Activated CD8-positive, alpha-beta memory T cell treated with anti-CD3 and anti-CD28 coated beads for 4 hours (primary cell): Measurements from ENCODE around the gene KLK12.

Experiments used
- DNase-seq, 2 donors: peaks; one replicate each; pipeline ENCODE4 v3.0.0-alpha.2; 2020; ENCODE audit warnings: low read depth in 2 of 2

KLK12 gene

DNA sequence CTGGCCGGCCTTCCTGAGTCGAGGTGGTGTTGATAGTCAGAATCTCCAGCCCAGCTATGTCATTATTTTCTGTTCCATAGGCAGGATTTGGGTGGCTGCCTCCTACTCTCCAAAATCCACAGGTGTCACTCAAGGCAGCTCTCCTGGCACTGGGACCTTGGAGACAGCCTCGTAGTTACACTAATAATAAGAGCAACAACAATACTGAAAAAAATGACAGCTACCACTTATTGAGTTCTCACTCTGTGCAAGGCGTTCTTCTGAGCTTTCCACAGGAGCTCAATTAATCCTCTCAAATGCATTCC lies 12.2 kb upstream of the KLK12 start:
- no peak for DNase-seq

DNA sequence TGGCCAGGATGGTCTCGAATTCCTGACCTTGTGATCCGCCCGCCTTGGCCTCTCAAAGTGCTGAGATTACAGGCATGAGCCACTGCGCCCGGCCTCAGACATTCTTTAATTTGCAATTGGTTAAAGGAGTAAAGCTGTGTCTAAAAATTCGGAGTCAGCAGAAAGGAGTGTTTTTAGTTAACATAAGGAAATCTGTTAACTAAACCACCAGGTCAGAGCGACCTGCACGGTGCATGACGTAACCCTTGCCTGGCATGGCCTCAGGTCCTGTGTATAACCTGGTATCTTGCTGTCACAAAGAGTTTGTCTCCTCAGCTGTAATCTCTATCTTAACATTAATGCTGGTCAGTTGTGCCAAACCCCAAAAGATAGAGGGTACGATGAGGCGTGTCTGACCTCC lies 9.5 kb upstream of the KLK12 start:
- DNase-seq = no peak

DNA sequence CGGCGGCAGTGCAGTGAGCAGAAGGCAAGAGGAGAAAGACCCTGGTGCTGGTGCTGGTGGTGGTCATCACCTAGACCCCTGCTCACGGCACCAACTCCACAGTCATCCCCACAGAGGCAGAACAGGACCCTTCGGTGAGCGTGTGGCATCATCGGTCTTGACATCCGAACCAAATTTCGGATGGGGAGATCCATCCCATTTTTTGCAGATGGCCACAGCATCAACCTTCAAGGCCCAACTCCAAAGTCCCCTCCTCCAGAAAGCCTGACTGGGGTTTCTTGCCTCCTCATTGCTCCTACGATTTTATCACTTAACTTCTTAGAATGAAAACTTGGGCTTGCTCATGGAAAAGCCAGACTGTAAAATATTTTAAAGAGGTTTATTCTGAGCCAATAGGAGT lies 8.7 kb upstream of the KLK12 start:
- no peak for DNase-seq

DNA sequence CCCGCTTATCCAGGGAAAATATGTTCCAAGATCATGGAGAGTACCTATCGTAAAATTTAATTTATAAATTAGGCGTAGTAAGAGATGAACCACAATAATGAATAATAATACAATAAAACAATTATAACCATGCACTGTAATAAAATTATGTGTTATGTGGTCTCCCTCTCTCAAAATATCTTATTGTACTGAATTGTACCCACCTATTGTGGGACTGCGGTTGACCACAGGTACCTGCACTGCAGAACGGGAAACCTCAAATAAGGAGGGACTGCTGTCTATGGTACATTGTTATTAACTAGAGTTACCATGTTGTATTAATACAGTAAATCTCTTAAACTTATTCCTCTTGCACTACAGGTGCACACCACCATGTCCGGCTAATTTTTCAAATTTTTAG lies 5.3 kb upstream of the KLK12 start:
- DNase-seq = no peak

DNA sequence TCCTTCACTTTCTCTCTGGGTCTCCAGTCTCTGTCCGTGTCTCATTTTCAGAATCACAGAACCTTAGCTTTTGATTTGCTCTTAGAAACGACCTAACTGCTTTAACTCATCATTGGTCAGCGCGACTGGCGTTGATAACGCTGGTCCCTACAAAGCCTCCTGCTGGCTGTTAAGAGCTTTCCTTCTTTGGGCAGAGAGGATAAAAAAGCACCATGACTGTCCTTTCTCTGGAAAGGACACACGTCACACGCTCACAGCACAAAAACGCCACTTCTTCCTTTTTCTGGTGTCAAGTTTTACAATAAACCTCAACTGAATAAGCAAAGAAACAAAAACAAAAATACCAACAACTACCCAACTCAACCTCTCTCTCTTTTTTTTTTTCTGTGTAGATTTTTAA lies 1.7 kb upstream of the KLK12 start:
- no peak for DNase-seq

DNA sequence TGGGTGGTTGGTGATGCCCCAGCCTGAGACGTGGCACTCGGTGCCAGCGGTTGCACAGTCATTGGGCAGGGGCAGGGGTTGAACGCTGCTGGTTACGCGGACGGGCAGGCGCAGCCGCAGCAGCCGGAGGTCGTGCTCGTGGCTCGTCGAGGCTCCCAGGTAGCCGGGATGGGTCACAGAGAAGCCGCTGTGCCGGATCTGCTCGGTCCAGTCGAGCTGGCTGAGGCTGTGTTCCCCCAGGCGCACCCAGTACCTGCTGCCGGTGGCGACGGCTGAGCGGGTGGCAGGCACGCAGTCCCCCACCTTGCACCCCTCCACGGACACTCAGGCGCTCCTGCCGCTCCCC lies 2.9 kb downstream of the KLK12 start:
- DNase-seq = no peak

DNA sequence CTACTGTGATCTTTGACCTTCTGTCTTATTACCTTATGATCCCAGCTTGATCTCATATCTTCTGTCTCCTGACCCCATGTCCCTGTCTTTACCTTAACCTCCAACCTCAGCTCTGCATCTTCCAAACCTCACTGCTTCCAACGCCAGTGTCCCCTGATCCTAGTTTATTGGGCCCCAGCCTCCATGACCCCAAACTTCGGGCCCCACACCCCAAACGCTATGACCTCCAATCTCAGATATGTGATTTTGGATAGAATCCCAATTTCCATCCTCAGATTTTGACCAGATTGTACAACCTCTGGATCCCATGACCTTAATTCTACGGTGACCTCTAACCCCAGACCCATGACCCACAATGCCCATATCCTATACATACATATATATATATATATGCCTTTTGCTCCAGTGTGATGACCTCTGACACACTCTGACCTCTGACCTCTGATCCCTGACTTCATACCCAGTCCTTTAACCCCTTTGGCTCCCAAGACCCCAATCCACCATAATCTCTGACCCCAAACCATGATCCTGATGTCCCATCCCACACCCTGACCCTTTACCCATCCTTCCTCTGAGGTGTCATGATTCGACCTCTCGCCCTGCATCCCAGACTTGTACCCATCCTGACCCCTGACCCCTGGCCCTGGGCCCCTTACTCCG lies 3.5 kb downstream of the KLK12 start:
- no peak for DNase-seq

DNA sequence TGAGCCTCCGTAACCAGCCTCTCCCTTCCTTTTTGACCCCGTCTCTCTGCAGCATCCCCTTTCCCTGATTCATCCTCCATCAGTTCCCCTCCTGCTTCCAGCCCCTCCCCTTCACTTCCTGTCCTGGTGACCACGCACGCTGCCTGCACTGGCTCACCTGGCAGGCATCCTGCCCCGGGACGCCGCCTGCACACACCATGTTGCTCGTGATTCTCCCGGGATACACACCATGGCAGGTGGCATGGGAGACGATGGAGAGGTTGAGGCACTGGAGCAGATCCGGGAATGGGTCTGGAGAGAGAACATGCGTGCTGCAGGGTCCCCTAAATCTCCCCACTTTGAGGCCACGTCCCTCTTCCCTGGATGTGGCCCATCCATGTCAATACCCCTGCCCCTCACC lies 4.2 kb downstream of the KLK12 start:
- no peak for DNase-seq

DNA sequence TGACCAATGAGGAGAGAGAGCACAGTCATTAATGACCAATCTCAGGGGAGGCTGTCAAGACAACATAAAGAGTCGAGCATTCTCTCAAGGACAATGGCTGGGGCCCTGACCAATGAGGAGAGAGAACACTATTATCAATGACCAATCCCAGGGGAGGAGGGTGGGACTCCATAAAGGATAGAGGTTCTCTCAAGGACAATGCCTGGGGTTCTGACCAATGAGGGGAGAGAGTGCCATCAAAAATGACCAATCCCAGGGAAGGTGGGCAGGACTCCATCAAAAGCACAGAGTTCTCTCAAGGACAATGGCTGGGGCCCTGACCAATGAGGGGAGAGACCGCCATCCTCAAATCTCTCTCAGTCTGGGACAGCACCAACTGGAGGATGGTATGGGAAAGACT lies 5.1 kb downstream of the KLK12 start:
- DNase-seq = no peak

DNA sequence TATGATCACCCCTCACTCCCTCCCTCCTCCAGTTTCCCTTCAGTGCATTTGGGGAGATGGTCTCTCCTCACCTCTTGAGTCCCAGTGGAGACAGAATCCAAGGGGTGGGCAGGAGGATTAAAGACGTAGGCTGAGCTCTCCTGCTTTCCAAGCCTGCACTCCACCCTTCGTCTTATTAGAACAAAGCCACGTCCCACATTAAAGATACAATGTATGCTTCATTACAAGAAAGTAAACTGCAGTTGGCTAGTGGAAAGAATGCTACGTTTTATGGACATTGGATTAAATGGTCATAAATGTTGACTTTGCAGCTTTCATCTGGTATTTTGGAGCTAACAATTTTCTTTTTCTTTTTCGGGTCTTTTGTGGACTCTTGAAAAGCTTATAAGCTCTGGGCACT lies 6.9 kb downstream of the KLK12 start:
- no peak for DNase-seq

DNA sequence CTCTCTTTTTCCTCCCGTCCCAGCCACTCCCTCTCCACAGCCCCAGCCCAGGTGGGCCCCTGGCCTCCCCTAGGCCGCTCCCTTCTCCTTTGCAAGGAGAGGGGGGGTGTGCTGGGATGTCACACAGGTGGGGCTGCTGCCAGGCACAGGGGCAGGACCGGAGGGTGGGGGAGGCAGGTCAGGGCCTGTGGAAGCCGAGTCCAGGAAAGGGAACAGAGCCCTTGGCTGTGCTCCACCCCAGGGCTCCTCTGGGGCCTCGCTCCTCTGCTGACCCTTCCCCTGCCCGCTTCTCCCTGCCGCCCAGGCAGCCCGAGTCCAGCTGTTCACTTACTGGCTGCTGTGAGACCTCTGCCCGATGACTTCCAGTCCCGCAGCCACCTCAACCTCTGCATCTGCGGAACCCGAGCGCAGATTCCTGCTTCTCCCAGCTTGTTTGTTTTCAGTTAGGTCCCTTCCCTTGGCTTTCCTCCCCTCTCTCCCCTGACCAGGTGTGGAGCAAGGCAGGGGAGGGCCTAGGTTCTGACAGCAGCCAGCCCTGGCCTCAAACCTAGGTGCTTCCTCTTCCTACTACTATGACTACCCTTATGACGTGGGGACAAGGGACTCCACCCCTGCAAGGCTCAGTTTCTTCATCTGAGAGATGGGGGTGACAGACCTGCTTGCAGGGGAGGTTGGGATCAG lies 7.5 kb downstream of the KLK12 start:
- no peak for DNase-seq

DNA sequence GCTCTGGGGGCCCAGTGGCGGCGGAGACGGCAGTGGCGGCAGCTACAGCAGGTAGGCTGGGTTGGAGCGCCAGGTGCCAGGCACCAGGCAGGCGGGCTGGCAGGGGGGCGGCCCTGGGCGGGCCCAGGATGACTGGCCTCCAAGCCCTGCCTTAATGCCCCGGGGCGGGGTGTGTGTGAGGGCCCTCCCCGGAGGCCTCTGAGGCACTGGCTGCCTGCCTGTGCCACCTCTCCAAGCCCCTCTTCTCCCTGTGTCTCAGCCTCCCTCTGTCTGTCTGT lies 8.3 kb downstream of the KLK12 start, which contains the start of gene KLK11:
Gene KLK11 (minus strand): TSS at position 63 of the 278 bp plus-strand sequence. CDS start 985 bp downstream, outside the sequence.
- DNase-seq = no peak

DNA sequence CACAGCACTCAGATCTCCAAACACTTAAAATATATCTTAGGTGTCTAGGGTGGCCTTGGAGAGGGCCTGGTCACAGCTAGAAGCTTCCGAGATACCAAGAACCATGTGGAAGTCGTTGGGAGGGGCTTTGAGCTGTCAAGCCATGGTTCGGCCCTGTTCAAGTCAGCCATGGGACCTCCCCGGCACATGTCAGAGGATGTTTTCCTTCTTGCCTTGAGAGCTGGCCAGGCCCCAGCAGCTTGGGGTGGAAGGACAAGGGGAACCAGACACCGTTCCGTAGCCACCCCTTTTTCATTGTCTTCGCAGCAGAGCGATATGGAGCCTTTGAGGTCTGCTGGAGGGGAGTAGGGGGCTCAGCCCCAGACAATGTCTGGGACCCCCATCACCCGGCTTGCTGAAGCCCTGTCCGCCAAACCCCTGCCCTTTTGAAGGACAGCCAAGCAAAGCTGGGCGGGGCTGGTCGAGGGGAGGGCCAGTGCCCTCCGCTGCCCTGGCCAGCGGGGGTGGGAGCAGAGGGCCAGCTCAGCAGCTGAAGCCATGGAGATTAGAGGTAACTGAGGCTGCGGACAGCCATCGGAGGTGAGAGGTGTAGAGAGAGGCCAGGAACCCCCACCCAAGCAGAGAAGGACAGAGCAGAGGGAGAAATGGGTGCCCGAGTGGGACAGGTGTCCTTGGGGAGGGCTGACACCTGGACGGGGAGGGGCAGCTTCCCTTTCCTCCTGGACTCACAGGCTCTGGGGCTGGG lies 8.8 kb downstream of the KLK12 start:
- DNase-seq = no peak

DNA sequence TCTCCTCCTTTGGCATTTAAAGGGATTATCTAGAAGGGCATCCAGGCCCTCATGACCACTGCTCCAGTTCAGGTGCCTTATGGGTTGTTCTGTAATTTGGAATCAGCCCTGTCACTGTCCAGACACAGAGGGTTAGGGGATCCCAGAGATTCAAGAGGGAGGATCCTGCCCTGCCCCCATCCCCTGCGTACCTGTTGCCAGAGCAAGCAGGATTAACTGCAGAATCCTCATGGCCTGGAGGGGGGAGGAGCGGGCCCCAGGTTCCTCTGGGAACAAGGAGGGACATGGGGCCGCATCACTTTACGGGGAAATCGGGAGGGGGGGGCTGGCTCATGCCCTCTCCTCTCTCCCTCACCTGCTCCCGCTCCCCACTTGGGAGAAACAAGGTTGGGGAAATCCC lies 9.4 kb downstream of the KLK12 start:
- no peak for DNase-seq

DNA sequence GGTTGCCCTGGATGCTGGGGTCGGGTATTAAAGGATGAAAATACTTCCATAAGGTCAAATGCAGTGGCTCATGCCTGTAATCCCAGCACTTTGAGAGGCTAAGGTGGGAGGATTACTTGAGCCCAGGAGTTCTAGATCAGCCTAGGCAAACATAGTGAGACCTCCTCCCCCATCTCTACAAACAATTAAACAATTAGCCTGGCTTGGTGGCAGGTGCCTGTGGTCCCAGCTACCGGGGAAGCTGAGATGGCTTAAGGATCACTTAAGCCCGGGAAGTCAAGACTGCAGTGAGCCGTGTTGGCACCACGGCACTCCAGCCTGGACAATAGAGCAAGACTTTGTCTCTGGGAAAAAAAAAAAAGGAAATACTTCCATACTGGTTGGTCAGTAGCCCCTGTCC lies 9.9 kb downstream of the KLK12 start:
- no peak for DNase-seq

DNA sequence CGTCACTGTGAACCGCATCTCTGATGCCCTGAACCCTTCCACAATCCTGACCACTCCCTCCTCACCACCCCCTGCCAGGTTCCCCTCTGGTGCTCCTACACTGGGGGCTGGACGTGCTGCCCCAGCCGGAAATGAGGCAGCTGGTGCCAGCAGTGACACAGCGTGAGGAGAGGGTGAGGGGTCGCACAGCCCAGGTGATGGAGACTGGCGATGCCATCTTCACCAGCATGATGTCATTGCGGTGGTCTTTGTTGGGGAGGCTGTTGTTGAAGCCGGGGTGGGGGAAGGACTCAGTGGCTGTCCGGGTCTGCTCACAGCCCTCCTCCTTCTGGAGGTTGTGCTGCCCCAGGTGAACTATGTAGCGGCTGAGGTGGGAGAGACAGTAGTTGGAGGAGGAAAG lies 10.9 kb downstream of the KLK12 start:
- no peak for DNase-seq

DNA sequence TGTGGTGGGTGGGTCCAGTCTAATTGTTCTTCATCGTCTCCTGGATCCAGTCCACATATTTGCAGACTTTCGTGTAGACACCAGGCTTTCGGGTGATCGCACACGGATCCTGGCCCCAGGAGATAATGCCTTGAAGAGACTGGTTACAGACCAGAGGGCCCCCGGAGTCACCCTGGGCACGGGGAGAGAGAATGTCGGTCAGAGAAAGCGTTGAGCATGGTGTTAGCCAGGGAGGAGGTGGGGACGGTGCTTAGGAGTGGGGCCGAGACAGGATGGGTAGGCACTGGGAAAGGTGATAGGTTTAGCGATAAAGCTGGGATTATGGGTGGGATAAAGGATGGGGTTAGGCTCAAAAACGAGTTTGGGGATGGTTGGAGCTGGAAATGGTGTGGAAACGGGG lies 12.3 kb downstream of the KLK12 start:
- DNase-seq = no peak

DNA sequence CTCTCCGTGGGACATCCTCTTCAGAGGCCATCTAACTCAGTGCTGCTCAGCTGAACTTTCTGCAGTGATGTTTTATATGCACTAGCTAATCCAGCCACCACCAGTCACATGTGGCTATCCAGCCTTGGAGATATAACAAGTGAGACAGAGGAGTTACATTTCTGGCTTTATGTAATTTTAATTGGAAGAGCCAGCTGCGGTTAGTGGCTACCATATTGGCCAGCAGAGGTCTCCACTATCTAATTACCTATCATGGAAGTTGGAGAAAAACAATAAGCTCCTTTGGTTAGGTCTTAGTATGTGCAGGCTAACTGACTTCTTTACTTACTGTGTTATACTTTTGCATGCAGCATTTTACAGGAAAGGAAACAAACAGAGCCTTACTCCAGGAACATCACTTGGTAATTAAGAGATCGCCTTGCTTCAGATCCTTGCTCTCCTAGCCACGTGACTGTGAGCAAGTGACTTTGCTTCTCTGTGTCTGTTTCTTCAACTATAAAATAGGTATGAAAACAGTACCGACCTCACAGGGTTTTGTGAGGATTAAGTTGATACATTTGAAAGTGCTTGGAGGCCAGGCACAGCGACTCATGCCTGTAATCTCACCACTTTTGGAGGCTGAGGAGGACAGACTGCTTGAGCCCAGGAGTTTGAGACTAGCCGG lies 13.7 kb downstream of the KLK12 start:
- DNase-seq = no peak

DNA sequence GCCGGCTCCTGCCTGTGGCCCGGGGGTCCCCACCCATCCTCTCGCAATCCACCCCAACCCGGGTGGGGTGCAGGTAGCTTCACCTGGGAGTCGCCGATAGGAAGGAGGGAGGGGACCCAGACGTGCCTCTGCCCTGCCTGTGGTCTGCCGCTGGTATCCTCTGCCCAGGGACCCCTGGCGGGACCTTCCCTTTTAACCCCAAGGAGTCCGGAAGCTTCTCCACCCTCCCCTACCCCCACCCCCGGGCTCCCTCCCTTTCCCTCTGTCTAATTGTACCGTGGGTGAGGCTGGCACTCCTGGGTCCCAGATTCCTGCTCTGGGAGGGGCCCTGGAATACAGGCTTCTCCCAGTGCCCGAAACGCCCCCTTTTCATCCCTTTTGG lies 15.3 kb downstream of the KLK12 start, which contains the start of gene KLK10:
Gene KLK10 (minus strand): TSS at position 166 of the 382 bp plus-strand sequence. CDS start 579 bp downstream, outside the sequence.
- no peak for DNase-seq

DNA sequence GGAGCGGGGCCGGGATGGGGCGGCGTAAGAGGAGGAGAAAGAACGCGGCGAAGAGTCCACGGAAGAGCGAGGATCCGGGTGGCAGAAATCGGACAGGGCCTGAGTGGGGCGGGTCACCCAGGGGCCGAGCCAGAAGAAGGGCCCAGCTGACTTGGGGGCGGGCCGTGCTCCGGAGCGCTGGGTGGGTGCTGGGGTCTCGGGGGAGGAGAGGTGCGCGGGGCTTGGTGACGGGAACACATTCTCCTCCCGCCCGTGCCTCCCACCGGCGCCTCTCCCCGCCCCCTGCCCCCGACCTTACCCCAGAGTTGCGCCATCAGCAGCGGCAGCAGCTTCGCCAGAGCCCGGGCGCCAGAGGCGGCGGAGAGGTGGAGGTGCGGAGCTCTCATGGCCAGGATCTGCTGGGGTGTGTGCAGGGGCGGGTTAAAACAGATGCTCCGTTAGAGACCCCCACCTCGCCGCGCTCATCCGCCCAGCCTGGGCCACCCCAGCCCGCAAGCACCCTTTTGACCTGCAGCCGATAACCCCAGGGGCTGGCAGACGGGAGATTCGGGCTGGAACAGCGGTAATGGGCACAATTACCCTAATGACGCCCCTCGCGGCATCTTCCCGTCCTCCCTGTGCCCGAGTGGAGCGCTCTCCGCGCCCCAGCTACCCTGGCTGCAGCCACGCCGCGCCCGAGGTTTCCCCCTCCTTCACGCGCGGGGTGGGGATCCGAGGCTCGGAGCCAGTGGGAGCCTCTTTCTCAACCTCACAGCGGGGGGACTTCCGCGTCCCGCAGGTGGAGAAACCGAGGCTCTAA lies 15.9 kb downstream of the KLK12 start:
- DNase-seq = no peak

DNA sequence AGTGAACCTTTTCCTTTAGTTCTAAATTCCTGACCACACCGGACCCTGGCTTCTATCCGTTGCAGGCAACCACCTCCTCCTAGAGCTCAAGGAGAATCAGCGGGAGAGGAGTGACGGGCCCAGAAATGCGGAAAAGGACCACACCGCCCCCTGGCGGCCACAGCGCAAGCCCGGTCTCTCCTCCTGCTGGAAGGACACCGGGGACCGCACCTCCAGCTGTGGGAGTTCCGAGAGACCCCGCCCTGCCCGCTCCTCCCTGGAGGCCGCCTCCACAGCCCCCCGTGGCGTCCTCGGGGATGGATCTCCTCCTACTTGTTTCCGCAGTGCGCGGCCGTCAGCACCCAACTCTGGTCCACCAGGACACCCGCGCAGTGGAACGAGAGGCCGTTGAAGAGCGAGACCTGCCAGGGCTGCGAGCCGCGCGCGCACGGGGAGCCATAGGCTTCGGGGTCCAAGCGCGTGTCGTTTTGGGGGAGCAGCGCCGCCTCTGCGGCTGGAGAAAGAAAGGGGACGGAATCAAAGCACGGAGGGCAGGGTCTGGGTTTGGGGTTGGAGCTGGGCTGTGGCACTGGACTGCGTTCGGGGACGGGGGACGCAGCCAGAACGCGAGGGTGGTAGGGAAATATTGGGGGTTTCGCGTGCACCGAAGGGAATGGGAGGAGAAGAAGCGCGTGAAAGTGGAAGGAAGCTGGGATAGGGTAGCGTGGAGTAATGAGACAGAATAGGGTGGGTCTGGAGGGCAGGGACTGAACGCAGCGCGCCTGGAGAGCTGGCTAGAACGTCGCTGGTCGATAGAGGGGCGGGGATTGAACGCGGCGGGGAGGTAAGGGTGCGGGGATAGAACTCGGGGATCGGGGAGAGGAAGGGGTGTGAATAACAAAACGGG lies 17.8 kb downstream of the KLK12 start:
- peak in 1 of 2 donors; percentile 16 for DNase-seq
